HS-27A (cell line): ENCODE measurements around the gene ZNF557.
A peak's percentile ranks its signal among the peaks of the same experiment; 100 is the strongest.
"Not testable (repeated sequence)": the region's sequence is repeated elsewhere in the genome, so short reads cannot be mapped to it uniquely, and the experiment has no call there.

Source experiments
- DNase-seq: peaks from one replicate; pipeline ENCODE4 v3.0.0-alpha.2; 2012; ENCODE audit warnings: low read depth, missing footprints

The ZNF557 gene

GRCh38 chr19:7069042-7069903, at the start of gene ZNF557:
ZNF557 (plus strand) TSS chr19:7069703; CDS start chr19:7075075, 5,372 bp downstream.
- DNase-seq = peak; percentile 84

DNA sequence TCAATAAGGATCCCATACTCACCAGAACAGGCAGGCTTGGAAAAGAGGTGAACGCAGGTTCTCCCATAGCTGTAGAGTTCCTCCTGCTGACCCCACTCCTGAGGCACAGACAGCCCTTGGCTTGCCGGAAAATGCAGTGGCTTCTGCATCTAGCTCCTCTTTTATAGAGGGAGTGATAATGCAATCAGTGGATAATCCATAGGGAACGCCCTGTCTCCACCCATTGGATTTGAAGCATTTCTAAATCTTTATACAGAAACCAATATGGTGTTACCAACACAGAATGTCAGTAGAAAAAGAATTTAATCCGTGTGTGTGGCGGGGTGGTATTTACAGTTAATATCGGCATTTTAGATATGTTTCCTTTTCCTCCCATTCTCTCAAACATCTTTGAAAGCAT, 48.2 kb upstream of the ZNF557 start, which contains the start of gene MBD3L2B:
Gene MBD3L2B (minus strand): TSS at position 101 of the 400 bp plus-strand sequence. CDS start 34 bp downstream, at position 67.
- DNase-seq = not testable (repeated sequence)

DNA sequence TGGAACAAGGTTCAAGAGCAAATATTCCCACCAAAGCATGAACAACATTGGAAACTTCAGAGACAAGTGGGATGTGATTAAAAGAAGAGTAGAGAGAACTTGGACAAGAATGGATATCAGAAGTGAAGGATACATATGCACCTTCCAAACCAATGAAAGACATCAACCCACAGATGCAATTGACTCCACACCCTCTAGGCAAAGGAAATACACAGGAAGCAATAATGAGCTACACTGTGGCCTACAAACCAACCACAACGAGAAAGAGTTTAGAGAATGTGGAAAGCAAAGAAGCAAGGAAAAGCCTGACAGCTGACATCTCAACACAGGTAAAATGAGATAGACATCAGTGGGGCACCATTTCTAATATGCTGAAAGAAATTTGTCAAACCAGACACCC, 40.7 kb upstream of the ZNF557 start:
- not testable (repeated sequence) for DNase-seq

GRCh38 chr19:7030278-7030677, 39.2 kb upstream of the ZNF557 start, which contains the start of gene MBD3L5:
MBD3L5 (plus strand) TSS chr19:7030578; CDS start chr19:7030612, 34 bp downstream.
- DNase-seq = not testable (repeated sequence)

DNA sequence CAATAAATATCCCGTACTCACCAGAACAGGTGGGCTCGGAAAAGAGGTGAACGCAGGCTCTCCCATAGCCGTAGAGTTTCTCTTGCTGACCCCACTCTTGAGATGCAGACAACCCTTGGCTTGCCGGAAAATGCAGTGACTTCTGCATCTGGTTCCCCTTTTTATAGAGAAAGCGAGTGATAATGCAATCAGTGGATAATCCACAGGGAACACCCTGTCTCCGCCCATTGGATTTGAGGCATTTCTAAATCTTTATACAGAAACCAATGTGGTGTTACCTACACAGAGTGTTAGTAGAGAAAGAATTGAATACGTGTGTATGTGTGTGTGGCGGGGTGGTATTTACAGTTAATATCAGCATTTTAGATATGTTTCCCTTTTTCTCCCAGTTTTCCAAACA, 29.4 kb upstream of the ZNF557 start, which contains the start of gene MBD3L4:
Gene MBD3L4 (minus strand): TSS at position 101 of the 400 bp plus-strand sequence. CDS start 35 bp downstream, at position 66.
- DNase-seq = not testable (repeated sequence)

DNA sequence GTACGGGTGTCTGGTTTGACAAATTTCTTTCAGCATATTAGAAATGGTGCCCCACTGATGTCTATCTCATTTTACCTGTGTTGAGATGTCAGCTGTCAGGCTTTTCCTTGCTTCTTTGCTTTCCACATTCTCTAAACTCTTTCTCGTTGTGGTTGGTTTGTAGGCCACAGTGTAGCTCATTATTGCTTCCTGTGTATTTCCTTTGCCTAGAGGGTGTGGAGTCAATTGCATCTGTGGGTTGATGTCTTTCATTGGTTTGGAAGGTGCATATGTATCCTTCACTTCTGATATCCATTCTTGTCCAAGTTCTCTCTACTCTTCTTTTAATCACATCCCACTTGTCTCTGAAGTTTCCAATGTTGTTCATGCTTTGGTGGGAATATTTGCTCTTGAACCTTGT, 27.9 kb upstream of the ZNF557 start:
- not testable (repeated sequence) for DNase-seq

GRCh38 chr19:7049021-7049420, 20.5 kb upstream of the ZNF557 start, which contains the start of gene MBD3L2:
MBD3L2 (plus strand) TSS chr19:7049321; CDS start chr19:7049374, 53 bp downstream.
- not testable (repeated sequence) for DNase-seq

DNA sequence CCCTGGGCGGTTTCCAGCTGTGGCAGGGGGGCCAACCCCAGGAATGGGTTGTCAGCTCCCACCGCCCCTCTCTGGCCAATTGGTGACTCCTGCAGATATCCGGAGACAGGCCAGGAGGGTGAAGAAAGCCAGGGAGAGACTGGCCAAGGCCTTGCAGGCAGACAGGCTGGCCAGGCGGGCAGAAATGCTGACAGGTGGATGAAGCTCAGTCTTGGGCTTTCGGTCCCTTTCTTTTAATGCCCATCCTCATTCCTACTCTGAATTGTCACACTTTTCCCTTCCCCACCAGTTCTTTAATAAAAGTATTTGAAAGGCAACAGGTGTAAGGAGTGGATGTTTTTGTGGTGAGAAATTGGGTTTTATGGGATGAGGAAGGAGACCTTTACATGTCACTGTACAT, 18.1 kb upstream of the ZNF557 start:
- not testable (repeated sequence) for DNase-seq

GRCh38 chr19:7052896-7053295, 16.6 kb upstream of the ZNF557 start:
- not testable (repeated sequence) for DNase-seq

DNA sequence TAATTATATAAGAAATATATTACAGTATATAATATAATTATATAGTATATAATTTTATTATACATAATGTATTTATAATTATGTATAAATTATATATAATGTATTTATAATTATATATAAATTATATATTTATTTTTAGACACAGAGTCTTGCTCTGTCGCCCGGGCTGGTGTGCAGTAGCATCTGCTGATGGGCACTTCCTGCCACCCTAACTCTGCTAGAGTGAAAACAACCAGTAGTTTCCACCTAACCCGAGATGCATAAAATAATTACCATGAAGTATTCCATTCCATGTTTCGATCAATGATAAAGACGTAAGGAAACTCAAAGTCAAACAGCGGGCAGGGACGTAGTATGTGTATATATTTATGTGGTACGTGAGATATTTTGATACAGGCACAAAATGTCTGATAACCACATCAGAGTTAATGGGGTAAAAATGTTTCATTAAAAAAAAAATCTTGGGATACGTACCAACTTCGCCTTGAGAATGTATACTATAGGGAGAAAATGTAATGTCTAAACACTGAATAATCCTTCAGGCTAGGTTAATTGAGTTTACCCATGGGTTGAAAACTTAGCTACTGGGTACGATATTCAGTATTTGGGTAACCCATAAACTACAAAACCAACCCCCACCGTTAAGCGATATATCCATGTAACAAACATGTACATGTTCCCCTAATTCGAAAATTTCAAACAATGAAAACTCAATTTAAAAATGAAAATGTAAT, 14.7 kb upstream of the ZNF557 start:
- DNase-seq = not testable (repeated sequence)

GRCh38 chr19:7055679-7056078, 13.8 kb upstream of the ZNF557 start:
- not testable (repeated sequence) for DNase-seq

DNA sequence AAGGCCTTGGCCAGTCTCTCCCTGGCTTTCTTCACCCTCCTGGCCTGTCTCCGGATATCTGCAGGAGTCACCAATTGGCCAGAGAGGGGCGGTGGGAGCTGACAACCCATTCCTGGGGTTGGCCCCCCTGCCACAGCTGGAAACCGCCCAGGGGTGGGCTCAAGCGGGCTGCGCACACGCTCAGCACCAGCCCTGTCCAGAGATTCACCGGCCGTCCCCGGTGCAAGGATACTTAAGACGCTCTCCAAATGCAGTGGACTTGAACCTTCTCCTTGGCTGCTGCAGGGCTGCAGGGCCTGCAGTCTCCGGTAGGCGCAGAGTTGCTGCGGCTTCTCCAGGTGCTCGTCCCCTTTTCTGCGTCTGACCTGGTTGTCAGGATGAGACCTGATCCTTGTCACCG, 13.1 kb upstream of the ZNF557 start:
- not testable (repeated sequence) for DNase-seq

DNA sequence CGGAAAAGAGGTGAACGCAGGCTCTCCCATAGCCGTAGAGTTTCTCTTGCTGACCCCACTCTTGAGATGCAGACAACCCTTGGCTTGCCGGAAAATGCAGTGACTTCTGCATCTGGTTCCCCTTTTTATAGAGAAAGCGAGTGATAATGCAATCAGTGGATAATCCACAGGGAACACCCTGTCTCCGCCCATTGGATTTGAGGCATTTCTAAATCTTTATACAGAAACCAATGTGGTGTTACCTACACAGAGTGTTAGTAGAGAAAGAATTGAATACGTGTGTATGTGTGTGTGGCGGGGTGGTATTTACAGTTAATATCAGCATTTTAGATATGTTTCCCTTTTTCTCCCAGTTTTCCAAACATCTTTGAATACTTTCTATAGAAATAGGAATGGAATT, 10.9 kb upstream of the ZNF557 start, which contains the start of gene MBD3L3:
Gene MBD3L3 (minus strand): TSS at position 101 of the 400 bp plus-strand sequence. CDS start 71 bp downstream, at position 30.
- not testable (repeated sequence) for DNase-seq

DNA sequence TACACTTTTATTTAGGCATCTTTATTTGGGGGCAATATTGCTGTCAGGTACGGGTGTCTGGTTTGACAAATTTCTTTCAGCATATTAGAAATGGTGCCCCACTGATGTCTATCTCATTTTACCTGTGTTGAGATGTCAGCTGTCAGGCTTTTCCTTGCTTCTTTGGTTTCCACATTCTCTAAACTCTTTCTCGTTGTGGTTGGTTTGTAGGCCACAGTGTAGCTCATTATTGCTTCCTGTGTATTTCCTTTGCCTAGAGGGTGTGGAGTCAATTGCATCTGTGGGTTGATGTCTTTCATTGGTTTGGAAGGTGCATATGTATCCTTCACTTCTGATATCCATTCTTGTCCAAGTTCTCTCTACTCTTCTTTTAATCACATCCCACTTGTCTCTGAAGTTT, 9.5 kb upstream of the ZNF557 start:
- DNase-seq = not testable (repeated sequence)

DNA sequence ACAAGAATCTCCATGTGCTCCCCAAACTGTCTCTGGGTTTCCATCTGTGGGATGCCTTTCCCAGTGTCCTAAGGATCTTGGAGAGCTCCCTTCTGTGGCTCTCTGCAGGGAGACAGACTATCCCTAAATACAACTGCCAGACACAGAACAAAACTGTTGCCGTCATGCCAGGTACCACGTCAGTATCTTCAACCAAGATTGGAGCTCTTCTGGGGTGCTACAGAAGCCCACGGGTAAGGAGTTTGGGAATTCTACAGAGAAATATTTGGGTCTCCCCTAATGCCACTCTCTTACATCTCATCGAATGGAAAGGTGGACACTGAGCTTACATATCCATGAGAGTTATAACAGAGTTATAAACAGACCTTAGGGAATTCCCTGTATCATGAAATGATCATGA, 6.2 kb upstream of the ZNF557 start:
- no peak for DNase-seq

GRCh38 chr19:7063764-7064418, 5.6 kb upstream of the ZNF557 start:
- no peak for DNase-seq

DNA sequence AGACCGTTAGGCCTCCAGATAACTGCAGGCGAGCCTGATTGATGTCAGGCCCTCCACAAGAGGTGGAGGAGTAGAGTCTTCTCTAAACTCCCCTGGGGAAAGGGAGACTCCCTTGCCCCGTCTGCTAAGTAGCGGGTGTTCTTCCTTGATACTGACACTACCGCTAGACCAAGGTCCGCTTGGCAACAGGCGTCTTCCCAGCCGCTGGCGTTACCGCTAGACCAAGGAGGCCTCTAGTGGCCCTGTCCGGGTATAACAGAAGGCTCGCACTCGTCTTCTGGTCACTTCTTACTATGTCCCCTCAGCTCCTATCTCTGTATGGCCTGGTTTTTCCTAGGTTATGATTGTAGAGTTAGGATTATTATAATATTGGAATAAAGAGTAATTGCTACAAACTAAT, 2.4 kb upstream of the ZNF557 start:
- DNase-seq = not testable (repeated sequence)

DNA sequence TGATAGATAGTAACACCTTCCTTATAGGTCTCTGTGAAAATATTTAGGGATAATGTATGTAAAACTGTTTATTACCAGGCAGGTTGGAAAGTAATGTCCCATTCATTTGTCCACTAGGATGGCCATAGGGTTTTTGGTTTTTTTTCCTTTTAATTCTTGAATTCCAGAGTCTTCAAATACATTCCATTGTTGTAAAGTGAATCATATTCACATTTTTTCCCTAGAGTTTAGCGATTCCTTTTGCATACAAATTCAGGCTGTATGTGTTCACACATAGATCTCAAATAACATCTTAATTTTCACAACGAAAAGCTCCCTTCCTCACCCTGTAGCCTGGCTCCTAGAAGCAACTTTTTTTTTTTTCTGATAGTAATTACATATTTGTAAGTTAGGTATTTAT, 1.8 kb upstream of the ZNF557 start:
- peak; percentile 47 for DNase-seq

GRCh38 chr19:7068599-7068998, 904 bp upstream of the ZNF557 start:
- DNase-seq = no peak

GRCh38 chr19:7069904-7070226, 362 bp downstream of the ZNF557 start:
- DNase-seq = no peak

GRCh38 chr19:7072541-7072940, 3.0 kb downstream of the ZNF557 start:
- DNase-seq = no peak

- no peak for DNase-seq
Measured at GRCh38 chr19:7074705-7075282, 5.3 kb downstream of the ZNF557 start.
